NCI-H345 treated with DMSO at 0.1 percent for 48 hours (cell line): ENCODE data around the gene EIF3B.
"Not testable (repeated sequence)": the region's sequence is repeated elsewhere in the genome, so short reads cannot be mapped to it uniquely, and the experiment has no call there.

Experiments used
- DNase-seq: peaks from one replicate; lab custom pipeline; 2025; ENCODE audit not compliant: unreplicated experiment; lab: John Stamatoyannopoulos, UW

Gene EIF3B

DNA sequence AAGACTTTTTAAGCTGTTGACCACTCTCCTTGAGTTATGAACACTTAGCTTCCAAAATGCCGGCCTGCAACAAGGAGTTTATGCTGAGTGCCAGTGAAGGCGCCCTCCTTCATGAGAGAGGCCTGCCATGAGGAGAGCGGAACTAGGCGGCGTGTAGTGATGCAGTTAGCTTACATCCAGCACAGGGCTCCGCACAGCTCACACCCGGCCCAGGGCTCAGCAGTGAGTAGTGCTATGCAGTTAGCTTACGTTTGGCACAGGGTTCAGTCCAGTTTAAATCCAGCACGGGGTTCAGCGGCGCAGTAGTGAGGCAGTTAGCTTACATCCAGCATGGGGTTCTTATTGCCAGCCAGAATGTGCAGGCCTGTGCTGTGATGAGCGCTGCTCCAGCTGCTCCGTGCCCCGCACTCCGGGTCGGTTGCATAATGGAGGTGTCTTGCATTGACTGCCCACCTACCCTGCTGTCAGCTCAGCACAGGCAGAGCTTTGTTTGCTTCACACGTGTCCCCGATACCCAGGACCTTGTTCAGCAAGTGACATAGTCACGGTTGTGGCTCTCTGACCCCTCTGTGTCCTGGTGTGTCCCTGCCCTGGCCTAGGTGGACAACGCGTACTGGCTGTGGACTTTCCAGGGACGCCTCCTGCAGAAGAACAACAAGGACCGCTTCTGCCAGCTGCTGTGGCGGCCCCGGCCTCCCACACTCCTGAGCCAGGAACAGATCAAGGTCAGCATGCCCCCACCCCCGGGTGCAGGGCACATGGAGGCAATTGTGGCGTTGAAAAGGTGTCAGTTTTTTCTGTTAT, 21.9 kb downstream of the EIF3B start:
- no peak for DNase-seq

DNA sequence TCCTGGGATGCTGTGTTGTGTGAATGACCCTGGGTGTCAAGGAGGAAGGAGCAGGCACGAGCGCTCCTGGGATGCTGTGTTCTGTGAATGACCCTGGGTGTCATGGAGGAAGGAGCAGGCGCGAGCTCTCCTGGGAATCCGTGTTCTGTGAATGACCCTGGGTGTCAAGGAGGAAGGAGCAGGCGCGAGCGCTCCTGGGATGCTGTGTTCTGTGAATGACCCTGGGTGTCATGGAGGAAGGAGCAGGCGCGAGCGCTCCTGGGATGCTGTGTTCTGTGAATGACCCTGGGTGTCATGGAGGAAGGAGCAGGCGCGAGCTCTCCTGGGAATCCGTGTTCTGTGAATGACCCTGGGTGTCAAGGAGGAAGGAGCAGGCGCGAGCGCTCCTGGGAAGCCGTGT, 22.9 kb downstream of the EIF3B start:
- not testable (repeated sequence) for DNase-seq

DNA sequence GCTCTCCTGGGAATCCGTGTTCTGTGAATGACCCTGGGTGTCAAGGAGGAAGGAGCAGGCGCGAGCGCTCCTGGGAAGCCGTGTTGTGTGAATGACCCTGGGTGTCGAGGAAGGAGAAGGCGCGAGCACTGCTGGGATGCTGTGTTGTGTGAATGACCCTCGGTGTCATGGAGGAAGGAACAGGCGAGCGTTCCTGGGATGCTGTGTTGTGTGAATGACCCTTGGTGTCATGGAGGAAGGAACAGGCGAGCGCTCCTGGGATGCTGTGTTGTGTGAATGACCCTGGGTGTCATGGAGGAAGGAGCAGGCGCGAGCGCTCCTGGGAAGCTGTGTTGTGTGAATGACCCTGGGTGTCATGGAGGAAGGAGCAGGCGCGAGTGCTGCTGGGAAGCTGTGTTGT, 23.5 kb downstream of the EIF3B start:
- not testable (repeated sequence) for DNase-seq

DNA sequence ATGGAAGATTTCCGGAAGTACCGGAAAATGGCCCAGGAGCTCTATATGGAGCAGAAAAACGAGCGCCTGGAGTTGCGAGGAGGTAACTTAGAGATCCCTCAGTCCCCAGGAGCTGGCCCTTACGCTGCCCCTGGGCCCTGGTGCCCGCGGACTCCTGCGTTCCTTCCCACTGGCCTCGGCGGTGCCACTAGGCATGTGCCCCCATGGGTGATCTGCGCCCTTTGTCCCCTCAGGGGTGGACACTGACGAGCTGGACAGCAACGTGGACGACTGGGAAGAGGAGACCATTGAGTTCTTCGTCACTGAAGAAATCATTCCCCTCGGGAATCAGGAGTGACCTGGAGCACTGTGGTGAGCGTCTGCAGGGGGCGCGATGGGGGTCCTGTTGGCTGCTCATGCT, 24.5 kb downstream of the EIF3B start:
- no peak for DNase-seq

DNA sequence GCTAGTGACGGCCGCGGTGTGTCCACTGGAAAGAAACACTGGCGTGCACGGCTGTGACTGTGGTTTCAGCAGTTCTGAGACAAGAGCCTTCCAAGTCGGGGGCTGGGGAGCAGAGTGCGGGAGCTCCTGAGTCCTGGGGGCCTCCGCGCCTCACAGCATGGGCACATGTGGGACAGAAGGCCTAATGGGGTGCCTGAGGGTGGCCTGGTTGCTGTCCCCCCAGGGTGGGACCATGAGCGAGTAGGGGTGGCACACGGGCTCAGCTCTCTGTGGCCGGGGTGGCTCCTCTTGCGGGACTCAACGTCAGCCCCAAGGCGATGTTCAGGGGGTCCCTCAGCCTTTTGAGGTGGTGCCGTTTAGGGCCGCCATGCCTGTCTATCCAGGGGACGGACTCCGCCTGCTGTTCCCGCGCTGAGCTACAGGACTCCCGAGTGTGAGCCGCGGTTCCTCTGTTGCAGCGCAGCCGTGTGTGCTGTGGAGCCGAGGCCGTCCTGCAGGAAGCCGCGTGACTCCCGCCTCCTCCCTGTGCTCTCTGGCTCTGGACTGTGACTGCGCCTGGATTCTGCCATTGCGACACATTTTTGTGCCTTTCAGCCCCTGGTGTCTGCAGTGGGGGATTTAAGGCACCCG, 25.3 kb downstream of the EIF3B start:
- DNase-seq, result no peak

DNA sequence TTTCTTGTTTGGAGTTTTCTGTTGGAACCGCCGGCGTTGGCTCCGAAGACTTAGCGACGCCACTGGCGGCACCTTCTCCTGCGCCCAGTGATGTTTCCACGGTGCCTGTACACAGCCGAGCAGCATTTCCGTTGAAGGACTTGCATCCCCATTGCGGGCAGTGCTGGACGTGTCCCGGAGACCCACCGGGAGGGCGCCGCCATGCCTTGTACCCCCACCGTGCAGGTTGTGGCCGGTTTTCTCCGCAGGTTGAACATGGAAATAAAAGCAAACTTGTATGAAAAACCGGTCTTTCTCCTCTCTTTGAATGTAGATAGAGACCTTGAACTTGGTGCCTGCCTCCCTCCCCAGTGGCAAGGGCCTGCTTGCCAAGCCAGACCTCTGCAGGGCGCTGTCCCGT, 25.8 kb downstream of the EIF3B start:
- no peak for DNase-seq

DNA sequence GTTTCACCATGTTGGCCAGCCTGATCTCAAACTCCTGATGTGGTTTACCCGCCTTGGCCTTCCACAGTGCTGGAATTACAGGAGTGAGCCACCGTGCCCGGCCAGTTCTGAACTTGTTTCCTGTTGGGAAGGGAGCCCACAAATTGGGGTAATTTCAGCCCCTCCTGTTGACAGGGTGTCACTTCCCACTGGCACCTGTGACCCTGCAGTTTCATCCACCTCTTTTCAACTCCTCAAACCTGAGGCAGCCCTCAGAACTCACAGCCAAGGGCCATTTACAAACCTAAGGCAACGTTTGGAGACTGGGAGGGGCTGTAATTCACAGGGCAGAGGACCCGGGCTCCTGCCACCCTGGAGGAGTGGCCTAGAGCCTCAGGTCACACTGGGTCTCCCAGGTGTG, 26.6 kb downstream of the EIF3B start:
- no peak for DNase-seq

DNA sequence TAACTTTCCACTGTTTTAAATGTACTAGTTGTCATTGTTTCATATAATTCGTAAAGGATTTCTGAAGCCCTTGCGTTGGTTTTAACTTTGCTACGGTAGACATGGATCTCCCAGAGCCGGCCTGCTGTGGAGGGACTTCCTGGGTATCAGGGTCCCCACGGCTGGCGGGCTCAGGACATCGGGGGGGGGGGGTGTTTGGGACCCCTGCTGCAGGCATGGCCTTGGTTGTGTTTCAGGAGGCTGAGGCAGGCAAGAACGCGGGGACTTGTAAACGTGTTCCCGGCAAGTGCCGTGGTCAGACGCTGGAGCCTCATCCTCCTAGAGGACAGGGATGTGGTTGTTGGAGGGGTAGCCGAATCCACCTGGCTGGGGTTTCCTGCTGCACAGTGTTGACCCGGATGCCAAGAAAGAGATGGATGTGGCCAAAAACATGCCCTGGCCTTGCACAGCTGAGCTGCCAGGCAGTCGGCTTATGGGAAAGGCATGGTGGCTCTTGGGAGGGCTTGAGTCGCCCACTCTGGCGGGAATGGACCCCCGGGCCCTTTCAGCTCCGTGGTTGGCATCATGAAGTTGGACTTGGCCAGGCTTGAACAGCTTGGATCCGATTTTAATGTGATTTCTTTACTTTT, 27.4 kb downstream of the EIF3B start:
- DNase-seq, result no peak

DNA sequence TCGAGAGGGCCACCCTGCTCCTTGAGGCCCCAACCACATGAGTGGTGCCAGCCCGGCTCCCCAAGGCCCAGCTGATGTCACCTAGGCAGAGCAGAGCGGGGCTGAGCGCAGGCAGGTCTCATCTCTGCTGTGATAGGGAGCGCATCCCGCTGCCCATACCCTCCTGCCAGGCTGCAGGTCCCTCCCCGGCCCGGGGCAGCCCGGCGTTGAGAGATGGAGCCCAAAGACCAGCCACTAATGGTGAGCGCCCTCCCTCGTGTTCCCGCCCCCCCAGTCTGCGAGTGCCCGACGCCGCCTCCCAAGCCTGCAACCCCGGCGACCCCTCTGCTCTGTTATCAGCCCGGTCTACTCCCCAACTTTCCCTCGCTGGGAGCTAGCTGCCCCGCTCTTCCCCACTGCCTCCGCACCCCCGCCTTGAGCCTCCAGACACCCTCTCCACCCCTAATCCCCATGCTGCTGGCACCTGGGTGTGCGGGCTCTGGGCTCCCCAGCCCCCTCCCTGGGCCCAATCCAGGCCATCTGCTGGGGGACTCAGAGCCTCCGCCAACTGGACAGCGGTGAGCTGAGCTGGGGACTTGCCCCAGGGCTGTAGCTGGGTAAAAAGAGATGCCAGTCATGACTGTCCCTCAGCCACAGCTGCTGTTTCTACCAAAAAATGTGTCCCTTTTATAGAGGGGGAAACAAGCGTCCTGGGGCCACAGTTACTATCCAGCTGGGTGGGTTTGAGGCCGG, 29.1 kb downstream of the EIF3B start:
- DNase-seq, result no peak

DNA sequence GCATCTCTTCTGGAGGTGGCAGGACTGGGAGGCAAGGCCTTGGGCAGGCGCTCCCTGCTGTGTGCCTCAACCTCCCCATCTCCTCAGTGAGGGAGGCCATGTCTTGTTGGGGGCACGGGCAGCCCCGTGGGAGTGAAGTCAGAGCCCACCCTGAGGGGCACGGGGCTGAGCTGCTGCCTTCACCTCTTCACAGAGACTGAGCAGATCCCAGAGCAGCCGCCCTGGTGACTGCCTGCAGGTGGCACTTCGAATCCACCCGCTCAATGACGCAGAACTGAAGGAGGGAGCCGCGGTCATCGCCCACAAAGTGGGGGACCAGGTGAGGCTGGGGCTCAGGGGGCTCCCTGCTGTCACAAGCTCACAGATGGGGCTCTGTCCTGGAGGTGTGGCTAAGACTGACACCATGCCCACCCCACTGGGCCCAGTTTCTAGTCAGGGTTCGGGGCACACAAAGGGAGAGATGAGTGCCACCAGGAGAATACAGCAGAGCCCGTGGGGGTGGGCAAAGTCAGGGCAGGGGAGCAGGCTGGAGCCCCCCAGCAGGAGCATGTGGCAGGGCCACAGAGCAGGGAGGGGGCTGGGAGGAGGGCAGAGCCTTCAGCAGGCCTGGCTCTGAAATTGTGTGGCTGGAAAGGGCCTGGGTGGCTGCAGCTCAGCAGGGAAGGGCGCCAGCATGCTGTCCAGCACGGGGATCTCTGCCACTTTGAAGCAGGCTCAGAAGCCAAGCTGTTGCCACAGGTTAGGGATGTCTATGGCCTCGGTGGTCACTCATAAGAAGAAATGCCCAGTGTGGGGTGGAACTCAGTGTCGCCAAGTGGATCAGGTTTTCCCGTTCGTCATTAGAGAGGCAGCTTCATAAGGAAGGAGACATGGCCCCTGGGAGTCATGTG, 30.0 kb downstream of the EIF3B start:
- DNase-seq, result no peak

DNA sequence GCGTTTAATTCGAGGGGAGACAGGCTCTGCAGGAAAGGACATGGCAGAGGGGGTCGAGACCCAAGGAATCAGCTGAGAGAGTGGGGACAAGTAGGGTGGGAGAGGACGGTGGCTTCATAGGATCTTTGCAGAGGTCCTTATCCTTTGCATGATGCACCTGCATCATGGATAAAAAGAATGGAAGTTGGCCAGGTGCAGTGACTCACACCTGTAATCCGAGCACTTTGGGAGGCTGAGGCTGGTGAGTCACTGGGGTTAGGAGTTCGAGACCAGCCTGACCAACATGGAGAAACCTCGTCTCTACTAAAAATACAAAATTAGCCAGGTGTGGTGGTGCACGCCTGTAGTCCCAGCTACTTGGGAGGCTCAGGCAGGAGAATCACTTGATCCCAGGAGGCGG, 31.5 kb downstream of the EIF3B start:
- DNase-seq, result not testable (repeated sequence)

DNA sequence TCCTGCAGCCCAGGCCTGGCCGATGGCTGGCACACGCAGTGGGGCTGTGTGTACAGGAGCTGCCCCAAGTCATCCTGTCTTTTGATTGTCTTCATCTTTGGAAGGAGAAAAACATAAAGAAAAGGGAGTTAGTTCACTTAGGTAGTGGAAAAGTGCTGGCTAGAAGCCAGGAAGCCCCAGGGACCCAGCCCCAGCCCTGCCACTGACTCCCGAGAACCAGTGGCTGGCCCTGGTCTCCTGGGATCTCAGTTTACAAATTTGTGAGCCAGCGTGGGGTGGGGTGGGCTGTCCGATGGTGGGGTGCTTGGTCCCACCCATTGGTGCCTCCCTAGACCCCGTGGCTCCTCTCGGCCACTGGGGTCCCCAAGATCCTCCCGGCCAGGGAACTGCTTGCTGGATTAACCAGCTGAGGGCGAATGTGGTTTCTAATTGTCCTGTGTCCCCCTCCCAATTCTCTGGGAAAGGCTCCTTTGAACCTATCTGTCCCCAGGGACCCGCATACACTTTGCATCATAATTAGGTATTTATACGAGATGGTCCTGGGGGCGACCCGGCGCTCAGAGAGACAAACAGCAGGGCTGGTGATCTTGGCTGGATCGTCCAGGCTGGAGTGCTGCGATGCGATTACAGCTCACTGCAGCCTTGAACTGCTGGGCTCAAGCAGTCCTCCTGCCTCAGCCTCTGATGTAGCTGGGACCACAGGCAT, 32.5 kb downstream of the EIF3B start:
- DNase-seq, result no peak

DNA sequence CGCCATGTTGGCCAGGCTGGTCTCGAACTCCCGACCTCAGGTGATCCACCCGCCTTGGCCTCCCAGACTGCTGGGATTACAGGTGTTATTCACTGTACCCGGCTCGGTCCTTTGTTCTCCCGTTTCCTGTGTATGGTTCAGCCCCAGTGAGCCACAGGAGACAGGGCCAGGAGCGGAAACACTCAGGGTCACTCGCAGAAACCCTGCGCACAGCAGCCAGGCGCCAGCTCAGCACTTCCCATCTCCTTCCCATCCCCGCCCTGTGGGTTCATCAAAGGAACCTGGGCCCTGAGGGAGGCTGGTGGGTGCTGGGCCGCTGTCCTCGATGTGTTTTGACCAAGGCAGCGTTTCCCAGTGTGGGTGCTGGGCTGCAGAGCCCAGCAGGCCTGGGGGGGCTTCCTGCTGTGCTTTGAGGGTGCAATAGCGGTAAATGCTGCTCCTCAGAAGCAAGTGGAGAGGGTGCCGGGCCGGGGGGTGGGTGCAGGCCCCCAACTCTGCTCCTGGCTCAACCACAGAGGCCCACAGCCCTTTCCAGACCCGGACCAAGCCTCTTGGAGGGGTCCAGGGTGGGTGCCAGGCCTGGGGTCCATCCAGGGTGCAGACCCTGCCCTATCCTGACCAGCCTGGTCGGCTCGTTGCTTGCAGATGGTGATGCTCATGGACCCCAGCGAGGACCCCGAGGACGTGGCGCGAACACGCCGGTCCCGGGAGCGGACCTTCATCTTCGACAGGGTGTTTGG, 33.4 kb downstream of the EIF3B start:
- no peak for DNase-seq

DNA sequence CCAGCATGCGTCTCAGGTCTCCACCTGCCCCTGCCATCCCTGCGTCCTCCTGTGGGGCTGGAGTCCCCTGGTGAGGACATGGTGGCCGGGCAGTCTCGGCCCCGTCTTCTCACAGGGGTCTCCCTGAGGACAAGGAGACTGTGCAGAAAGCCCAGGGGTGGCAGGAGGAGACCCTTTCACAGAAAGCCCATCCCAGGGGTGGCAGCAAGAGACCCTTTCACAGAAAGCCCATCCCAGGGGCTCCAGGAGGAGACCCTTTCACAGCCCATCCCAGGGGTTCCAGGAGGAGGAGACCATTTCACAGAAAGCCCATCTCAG, 34.0 kb downstream of the EIF3B start:
- no peak for DNase-seq

DNA sequence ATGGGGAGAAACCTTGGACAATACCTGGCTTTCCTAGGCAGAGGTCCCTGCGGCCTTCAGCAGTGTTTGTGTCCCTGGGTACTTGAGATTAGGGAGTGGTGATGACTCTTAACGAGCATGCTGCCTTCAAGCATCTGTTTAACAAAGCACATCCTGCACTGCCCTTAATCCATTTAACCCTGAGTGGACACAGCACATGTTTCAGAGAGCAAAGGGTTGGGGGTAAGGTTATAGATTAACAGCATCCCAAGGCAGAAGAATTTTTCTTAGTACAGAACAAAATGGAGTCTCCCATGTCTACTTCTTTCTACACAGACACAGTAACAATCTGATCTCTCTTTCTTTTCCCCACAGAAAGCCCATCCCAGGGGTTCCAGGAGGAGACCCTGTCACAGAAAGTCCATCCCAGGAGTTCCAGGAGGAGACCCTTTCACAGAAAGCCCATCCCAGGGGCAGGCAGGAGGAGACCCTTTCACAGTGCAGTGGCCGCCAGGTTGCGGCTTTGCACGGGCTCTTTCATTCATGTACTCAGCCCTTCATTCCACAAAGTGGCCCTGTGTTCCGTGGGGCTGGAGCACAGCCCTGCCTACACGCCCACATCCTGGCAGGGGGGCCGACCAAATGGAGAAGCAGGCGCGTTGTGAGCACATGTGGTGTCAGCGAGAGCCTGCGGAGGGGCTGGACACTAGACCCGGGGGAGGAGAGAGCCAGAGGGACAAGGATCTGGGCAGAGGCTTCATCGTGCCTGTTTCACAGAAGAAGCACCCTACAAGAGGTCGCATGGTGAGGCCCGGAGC, 35.6 kb downstream of the EIF3B start:
- DNase-seq, result not testable (repeated sequence)

DNA sequence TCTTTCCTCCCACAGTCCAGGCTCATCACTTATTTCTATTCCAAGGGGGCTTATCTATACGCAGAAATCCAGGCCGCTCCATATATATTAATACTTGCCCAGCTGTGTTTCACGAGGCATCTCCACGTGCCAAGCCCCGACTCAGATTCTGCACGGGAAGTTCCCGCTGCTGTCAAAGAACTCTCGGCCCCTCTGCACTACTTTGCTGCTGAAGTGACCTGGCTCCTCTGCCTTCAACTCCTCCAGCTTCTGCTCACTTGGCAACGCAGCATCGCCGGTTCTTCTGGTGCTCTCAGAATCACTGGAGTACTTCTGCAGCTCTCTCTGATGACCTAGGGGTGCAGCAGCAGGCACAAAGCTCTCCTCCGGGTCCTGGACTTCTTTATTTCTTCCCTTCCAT, 39.1 kb downstream of the EIF3B start:
- DNase-seq, result no peak

DNA sequence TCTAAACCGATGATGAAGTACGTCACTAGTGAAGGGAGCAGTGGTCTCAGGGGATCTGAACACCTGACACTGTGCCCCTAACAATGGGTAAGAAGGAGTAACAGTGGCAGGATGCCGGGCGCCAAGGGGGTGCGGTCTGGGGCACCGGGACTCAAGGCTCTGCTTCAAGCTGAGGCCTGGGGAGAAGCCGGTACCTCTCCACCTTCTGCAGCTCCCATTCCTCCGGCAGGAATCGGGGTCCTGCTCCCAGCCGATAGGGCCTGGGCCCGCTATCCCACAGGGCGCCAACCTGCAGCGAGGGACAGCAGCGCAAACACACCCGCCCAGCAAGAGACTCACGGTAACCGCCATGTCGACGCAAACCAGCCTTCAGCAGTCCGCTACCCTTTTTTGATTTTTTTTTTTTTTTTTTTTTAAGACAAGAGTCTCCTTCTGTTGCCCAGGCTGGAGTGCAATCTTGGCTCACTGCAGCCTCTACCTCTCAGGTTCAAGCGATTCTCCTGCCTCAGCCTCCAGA, 40.0 kb downstream of the EIF3B start:
- DNase-seq, result no peak

DNA sequence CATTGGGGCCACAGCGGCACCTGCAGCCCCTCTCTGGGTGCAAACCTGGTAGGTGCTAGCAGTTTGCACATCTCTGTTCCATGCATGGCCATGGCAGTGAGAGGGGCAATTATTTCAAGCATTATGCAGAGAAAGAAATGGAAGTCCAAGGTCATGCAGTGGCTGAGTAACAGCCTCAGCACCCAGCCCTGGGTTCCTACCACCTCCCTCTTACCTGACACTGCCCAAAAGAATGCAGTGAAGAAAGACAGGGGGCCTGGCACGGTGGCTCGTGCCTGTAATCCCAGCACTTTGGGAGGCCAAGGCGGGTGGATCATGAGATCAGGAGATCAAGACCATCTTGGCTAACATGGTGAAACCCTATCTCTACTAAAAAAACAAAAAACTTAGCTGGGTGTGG, 43.9 kb downstream of the EIF3B start:
- no peak for DNase-seq
